OCI-LY3 (cell line): ENCODE results near the gene SMPD2.

Source experiments
- H2AFZ ChIP-seq: fragments of 200-600, 300-600 bp; shearing (Covaris generic); 2 replicates; pipeline ENCODE4 v1.6.0; 2014; ENCODE audit warnings: antibody characterized with exemption, low read depth, low read length
- H3K27ac ChIP-seq: fragments of 200-600, 300-600 bp; sonication (generic); 2 replicates; pipeline ENCODE4 v1.5.1; 2014; ENCODE audit warnings: mild to moderate bottlenecking, low read length, moderate library complexity, mixed read lengths
- H3K27me3 ChIP-seq: fragments of 200-600, 300-600 bp; sonication (generic); 2 replicates; pipeline ENCODE4 v1.6.1; 2014; ENCODE audit warnings: low read depth, low read length, mixed read lengths
- H3K36me3 ChIP-seq: fragments of 200-600, 300-600 bp; sonication (generic); replicated peaks from 2 replicates; pipeline ENCODE3; 2014; ENCODE audit warnings: low read depth, low read length, mixed read lengths
- H3K4me1 ChIP-seq: fragments of 300-600, 200-600 bp; sonication (generic); 2 replicates; pipeline ENCODE4 v1.6.1; 2014; ENCODE audit warnings: low read length, mixed read lengths
- H3K4me2 ChIP-seq: fragments of 200-600, 300-600 bp; sonication (generic); 2 replicates; pipeline ENCODE4 v1.6.1; 2014; ENCODE audit warnings: low read length, mixed read lengths
- H3K4me3 ChIP-seq: fragments of 300-600, 200-600 bp; sonication (generic); 2 replicates; pipeline ENCODE4 v1.5.1; 2014; ENCODE audit warnings: antibody characterized with exemption, mild to moderate bottlenecking, low read length, moderate library complexity
- H3K79me2 ChIP-seq: fragments of 300-600, 200-600 bp; shearing (Covaris generic); 2 replicates; pipeline ENCODE4 v1.6.1; 2014; ENCODE audit warnings: mild to moderate bottlenecking, low read length, mixed read lengths
- H3K9ac ChIP-seq: fragments of 300-600, 200-600 bp; shearing (Covaris generic); 2 replicates; pipeline ENCODE4 v1.6.0; 2014; ENCODE audit warnings: mild to moderate bottlenecking, low read length, moderate library complexity
- H3K9me3 ChIP-seq: fragments of 200-600, 300-600 bp; shearing (Covaris generic); 2 replicates; pipeline ENCODE4 v1.6.1; 2014; ENCODE audit warnings: low read length, mixed read lengths; ENCODE audit not compliant: insufficient read depth
- H4K20me1 ChIP-seq: fragments of 200-600, 300-600 bp; sonication (generic); 2 replicates; pipeline ENCODE4 v1.6.1; 2016; ENCODE audit warnings: low read length, mixed read lengths; ENCODE audit not compliant: insufficient read depth
- EZH2phosphoT487 ChIP-seq: fragments of 200-600 bp; shearing (Covaris generic); IDR thresholded peaks from 2 replicates; pipeline ENCODE4 v1.6.1; 2018; ENCODE audit warnings: antibody characterized with exemption, mixed run types, low read depth
- TF ChIP-seq, protein P1 (sequence below): fragments of 200-600, 300-600 bp; sonication (generic); IDR thresholded peaks from 2 replicates; pipeline ENCODE4 v1.5.1; 2014; ENCODE audit warnings: antibody characterized with exemption, low read length, low read depth

SMPD2 gene

DNA sequence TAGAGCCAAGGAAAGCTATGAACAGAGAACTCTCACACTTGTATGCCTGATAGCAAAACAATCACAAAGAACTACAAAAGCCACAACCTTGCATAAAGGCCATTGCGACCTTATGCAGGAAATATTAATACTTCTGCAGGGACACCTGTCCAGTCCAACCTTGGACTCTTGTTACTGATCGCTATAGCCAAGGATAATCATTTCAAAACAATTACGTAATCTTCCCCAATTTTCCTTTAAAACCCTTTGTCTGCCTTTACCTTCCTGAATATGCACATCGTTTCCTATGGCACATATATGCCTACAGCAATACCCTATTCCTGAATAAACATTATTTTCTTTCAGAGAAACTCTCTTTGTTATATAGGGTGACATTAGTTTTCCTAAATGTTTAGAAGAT is 22.9 kb upstream of the SMPD2 start:
- Histone ChIP-seq H3K27me3 (no peaks in the 10 kb centered on the region; the same call in 1 of the 2 replicates), H3K79me2 (no peaks in the 10 kb centered on the region), H3K9ac (no peak overlapping the region), H3K27ac (no peak overlapping the region), H3K4me3 (no peak overlapping the region), H3K9me3 (no peaks in the 10 kb centered on the region), H3K4me1 (no peaks in the 10 kb centered on the region), H2AFZ (no peak overlapping the region), H3K36me3 (no peaks in the 10 kb centered on the region), H3K4me2 (no peak overlapping the region), H4K20me1 (no peaks in the 10 kb centered on the region)
- TF ChIP-seq, protein P1, sequence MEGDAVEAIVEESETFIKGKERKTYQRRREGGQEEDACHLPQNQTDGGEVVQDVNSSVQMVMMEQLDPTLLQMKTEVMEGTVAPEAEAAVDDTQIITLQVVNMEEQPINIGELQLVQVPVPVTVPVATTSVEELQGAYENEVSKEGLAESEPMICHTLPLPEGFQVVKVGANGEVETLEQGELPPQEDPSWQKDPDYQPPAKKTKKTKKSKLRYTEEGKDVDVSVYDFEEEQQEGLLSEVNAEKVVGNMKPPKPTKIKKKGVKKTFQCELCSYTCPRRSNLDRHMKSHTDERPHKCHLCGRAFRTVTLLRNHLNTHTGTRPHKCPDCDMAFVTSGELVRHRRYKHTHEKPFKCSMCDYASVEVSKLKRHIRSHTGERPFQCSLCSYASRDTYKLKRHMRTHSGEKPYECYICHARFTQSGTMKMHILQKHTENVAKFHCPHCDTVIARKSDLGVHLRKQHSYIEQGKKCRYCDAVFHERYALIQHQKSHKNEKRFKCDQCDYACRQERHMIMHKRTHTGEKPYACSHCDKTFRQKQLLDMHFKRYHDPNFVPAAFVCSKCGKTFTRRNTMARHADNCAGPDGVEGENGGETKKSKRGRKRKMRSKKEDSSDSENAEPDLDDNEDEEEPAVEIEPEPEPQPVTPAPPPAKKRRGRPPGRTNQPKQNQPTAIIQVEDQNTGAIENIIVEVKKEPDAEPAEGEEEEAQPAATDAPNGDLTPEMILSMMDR, result no peak
- TF ChIP-seq EZH2phosphoT487, result no peak

DNA sequence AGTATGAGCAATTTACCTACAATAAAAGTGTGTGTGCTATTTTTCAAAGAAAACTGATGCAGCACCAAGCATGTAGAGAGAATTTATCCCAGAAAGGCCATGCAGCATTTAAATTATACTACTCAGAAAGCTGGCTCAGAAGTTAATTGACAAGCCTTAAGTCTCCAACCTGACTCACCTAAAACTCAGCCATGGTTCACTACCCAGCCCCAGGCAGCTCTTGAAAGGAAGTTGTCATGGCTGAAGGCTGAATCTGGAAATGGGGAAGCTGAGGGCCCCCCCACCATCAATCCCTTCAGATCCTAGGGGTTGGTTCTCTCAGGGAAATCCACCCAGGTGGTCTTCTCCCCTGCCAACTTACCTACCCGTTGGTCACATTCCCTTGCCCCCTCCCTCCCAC is 19.8 kb upstream of the SMPD2 start:
- H3K4me3 ChIP-seq, result no peak overlapping the region
- no peak overlapping the region for H3K4me2 ChIP-seq
- no peak overlapping the region for H3K27ac ChIP-seq
- no peaks in the 10 kb centered on the region for H3K4me1 ChIP-seq
- H2AFZ ChIP-seq, result no peak overlapping the region
- H4K20me1 ChIP-seq, result no peaks in the 10 kb centered on the region
- H3K36me3 ChIP-seq, result no peaks in the 10 kb centered on the region
- TF ChIP-seq EZH2phosphoT487, result no peak
- TF ChIP-seq, protein P1, result no peak
- H3K79me2 ChIP-seq, result no peaks in the 10 kb centered on the region
- H3K9me3 ChIP-seq, result no peaks in the 10 kb centered on the region
- H3K9ac ChIP-seq, result no peak overlapping the region
- H3K27me3 ChIP-seq, result no peaks in the 10 kb centered on the region; the same call in 1 of the 2 replicates

DNA sequence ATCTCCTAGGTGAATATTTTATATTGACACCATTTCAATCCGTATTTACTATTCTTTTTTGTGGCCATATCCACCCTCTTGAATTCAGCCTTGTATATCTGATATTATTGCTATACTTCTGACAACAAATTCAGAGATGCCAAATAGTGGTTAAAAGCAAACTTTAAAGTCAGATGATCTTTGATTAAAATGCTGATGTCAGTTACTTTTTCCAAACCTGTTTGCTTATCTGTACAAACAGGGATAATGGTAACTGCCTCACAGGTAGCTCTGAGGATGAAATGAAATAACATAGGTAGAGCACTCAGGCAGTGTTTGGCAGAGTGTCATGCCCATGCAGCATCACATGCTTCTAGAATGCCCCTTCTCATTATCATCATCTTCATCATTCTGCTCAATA is 19.3 kb upstream of the SMPD2 start:
- no peak overlapping the region for H3K9ac ChIP-seq
- no peak overlapping the region for H3K27ac ChIP-seq
- H2AFZ ChIP-seq, result no peak overlapping the region
- H3K79me2 ChIP-seq, result no peaks in the 10 kb centered on the region
- H3K36me3 ChIP-seq, result no peaks in the 10 kb centered on the region
- no peak for TF ChIP-seq EZH2phosphoT487
- TF ChIP-seq, protein P1, result no peak
- no peak overlapping the region for H3K4me3 ChIP-seq
- no peaks in the 10 kb centered on the region for H4K20me1 ChIP-seq
- H3K27me3 ChIP-seq, result no peaks in the 10 kb centered on the region; the same call in 1 of the 2 replicates
- no peaks in the 10 kb centered on the region for H3K4me1 ChIP-seq
- H3K4me2 ChIP-seq, result no peak overlapping the region
- no peaks in the 10 kb centered on the region for H3K9me3 ChIP-seq

DNA sequence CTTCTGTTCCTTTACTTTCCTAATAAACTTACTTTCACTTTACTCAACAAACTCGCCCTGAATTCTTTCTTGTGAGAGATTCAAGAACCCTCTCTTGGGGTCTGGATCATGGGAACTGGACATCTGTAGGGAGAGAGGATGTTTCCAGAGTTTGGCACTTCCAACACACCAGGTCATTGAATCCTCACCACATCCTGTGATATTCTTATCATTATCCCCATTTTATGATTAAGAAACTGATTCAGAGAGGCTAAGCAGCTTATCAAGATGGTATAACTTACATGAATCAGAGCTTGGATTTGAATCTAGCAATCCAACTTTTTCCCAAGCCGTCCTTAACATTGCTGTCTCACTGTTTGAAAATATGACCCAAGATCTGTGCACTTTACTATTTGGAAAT is 15.6 kb upstream of the SMPD2 start:
- H3K9me3 ChIP-seq, result no peaks in the 10 kb centered on the region
- no peak overlapping the region for H3K9ac ChIP-seq
- H4K20me1 ChIP-seq, result no peaks in the 10 kb centered on the region
- no peaks in the 10 kb centered on the region for H3K27me3 ChIP-seq
- no peaks in the 10 kb centered on the region for H3K4me1 ChIP-seq
- no peak overlapping the region for H3K4me3 ChIP-seq
- no peak overlapping the region for H3K27ac ChIP-seq
- no peaks in the 10 kb centered on the region for H3K36me3 ChIP-seq
- no peak overlapping the region for H3K4me2 ChIP-seq
- no peak for TF ChIP-seq EZH2phosphoT487
- TF ChIP-seq, protein P1, result no peak
- H2AFZ ChIP-seq, result no peak overlapping the region
- H3K79me2 ChIP-seq, result no peaks in the 10 kb centered on the region
